Fibroblast of villous mesenchyme (primary cell): ENCODE results near the gene SFSWAP. TPM values are rescaled to one million over a fixed set of nuclear protein-coding genes. Genes with fewer than 3 reads are reported as not detected.

ENCODE experiments used
- DNase-seq: peaks from one replicate; pipeline ENCODE4 v3.0.0-alpha.2; 2010; ENCODE audit warnings: low read depth
- H3K4me3 ChIP-seq: 2 replicates; pipeline ENCODE4 v1.5.1; 2011; ENCODE audit warnings: low read depth, mild to moderate bottlenecking, low read length
- CTCF ChIP-seq: IDR thresholded peaks from 2 replicates; pipeline ENCODE4 v1.5.1; 2012; ENCODE audit warnings: low read depth, mild to moderate bottlenecking, low read length; ENCODE audit not compliant: insufficient read depth
- total RNA-seq: library from RNA; depleted of rRNA; stranded (reverse); fragments of >200 nt; gene quantifications from 2 replicates; pipeline ENCODE4 v1.2.3, GENCODE V29; 2012

The SFSWAP gene
- total RNA-seq, 1 donor: 28.5 TPM

- H3K4me3 ChIP-seq: no peak overlapping the region
- no peak for DNase-seq
- TF ChIP-seq CTCF: no peak
Observed at GRCh38 chr12:131787143-131787660, 76.3 kb downstream of the SFSWAP start.

GRCh38 chr12:131788070-131788469 is 77.2 kb downstream of the SFSWAP start:
- no peak for DNase-seq
- H3K4me3 ChIP-seq: no peak overlapping the region
- no peak for TF ChIP-seq CTCF

- DNase-seq: no peak
- TF ChIP-seq CTCF: no peak
- H3K4me3 ChIP-seq: no peak overlapping the region
Observed at GRCh38 chr12:131789638-131790037, 78.7 kb downstream of the SFSWAP start.

- DNase-seq: peak; percentile 76
- no peak for TF ChIP-seq CTCF
- H3K4me3 ChIP-seq: no peak overlapping the region
Observed at GRCh38 chr12:131793243-131794022, 82.5 kb downstream of the SFSWAP start.

GRCh38 chr12:131794061-131794460 is 83.2 kb downstream of the SFSWAP start:
- H3K4me3 ChIP-seq: no peak overlapping the region
- TF ChIP-seq CTCF: no peak
- no peak for DNase-seq

GRCh38 chr12:131794573-131794972 is 83.7 kb downstream of the SFSWAP start:
- no peak overlapping the region for H3K4me3 ChIP-seq
- no peak for DNase-seq
- no peak for TF ChIP-seq CTCF
